PC-9 (cell line): Measurements from ENCODE around the gene NSD2. TPM values are rescaled to one million over a fixed set of nuclear protein-coding genes. Genes with fewer than 3 reads are reported as not detected.

Source experiments
- BruUV-seq: library from RNA; stranded (reverse); fragments of 400-500 nt; replicated peaks from 2 replicates; lab custom pipeline; 2021; lab: Mats Ljungman, UMichigan
- CTCF ChIA-PET: fragments of 300-600 bp; sonication (Branson Sonifier 250); formaldehyde crosslinking; loops from one replicate; lab custom pipeline; 2022; ENCODE audit warnings: antibody characterized with exemption; lab: Charles Lee
- POLR2A ChIA-PET: fragments of 300-600 bp; sonication (Branson Sonifier 250); formaldehyde crosslinking; loops from one replicate; lab custom pipeline; 2022; ENCODE audit warnings: antibody characterized with exemption; ENCODE audit not compliant: unreplicated experiment; lab: Charles Lee
- DNase-seq, 2 experiments: peaks; one replicate each; pipeline versions ENCODE4 v3.0.0 to v3.0.0-alpha.2; 2015 to 2022; ENCODE audit warnings: mixed read lengths in 1 of 2
- H2AFZ ChIP-seq: fragments of 200-600 bp; sonication (generic); 2 replicates; pipeline ENCODE4 v1.8.1; 2017; ENCODE audit warnings: antibody characterized with exemption
- H3F3A ChIP-seq: fragments of 200-600 bp; sonication (generic); 2 replicates; pipeline ENCODE4 v1.8.1; 2017; ENCODE audit warnings: antibody characterized with exemption, mild to moderate bottlenecking, low read depth; ENCODE audit not compliant: insufficient read depth
- H3K27ac ChIP-seq: fragments of 200-600 bp; sonication (generic); 2 replicates; pipeline ENCODE4 v1.6.1; 2016; ENCODE audit warnings: mixed run types
- H3K27me3 ChIP-seq: fragments of 200-600 bp; sonication (generic); 2 replicates; pipeline ENCODE4 v1.6.1; 2016; ENCODE audit warnings: low read depth, mixed run types; ENCODE audit not compliant: insufficient read depth
- H3K36me3 ChIP-seq: fragments of 200-600 bp; sonication (generic); 2 replicates; pipeline ENCODE4 v1.6.1; 2016; ENCODE audit warnings: low read depth, mixed run types
- H3K4me1 ChIP-seq: fragments of 200-600 bp; sonication (generic); replicated peaks from 2 replicates; pipeline ENCODE4 v1.6.1; 2016; ENCODE audit warnings: mixed run types; ENCODE audit not compliant: insufficient read depth
- H3K4me2 ChIP-seq: fragments of 200-600 bp; sonication (generic); 2 replicates; pipeline ENCODE4 v1.6.1; 2017; ENCODE audit warnings: mixed run types
- H3K4me3 ChIP-seq: fragments of 200-600 bp; sonication (generic); 2 replicates; pipeline ENCODE4 v1.6.1; 2016; ENCODE audit warnings: mixed run types
- H3K79me2 ChIP-seq: fragments of 200-600 bp; sonication (generic); 2 replicates; pipeline ENCODE4 v1.6.1; 2017; ENCODE audit warnings: low read depth, mixed run types
- H3K9me2 ChIP-seq: fragments of 200-600 bp; sonication (generic); 2 replicates; pipeline ENCODE4 v1.8.1; 2017; ENCODE audit warnings: mild to moderate bottlenecking; ENCODE audit not compliant: insufficient read depth
- H3K9me3 ChIP-seq: fragments of 200-600 bp; sonication (generic); 2 replicates; pipeline ENCODE4 v1.8.1; 2016; ENCODE audit warnings: low read depth; ENCODE audit not compliant: insufficient read depth
- H4K20me1 ChIP-seq: fragments of 200-600 bp; sonication (generic); 2 replicates; pipeline ENCODE4 v1.8.1; 2017; ENCODE audit not compliant: insufficient read depth
- EZH2 ChIP-seq: fragments of 200-600 bp; sonication (generic); IDR thresholded peaks from 2 replicates; pipeline ENCODE4 v1.8.0; 2017; ENCODE audit warnings: antibody characterized with exemption, low read depth
- intact Hi-C: fragments of 100-400 bp; cut with micrococcal nuclease; formaldehyde crosslinking; loops from one replicate; pipeline ENCODE4 v1.10.0; 2022; ENCODE audit not compliant: unreplicated experiment
- total RNA-seq: library from RNA; stranded (reverse); gene quantifications from 2 replicates; pipeline ENCODE4 v1.2.3, GENCODE V29; 2021
- TF ChIP-seq, protein P1 (sequence below): fragments of 200-600 bp; sonication (generic); conservative IDR thresholded peaks from 2 replicates; pipeline ENCODE4 v1.6.1; 2017; ENCODE audit warnings: mixed run types, antibody characterized with exemption, mild to moderate bottlenecking, moderate library complexity

Gene NSD2
- total RNA-seq, 1 experiment from 2014 or later = 176 TPM

DNA sequence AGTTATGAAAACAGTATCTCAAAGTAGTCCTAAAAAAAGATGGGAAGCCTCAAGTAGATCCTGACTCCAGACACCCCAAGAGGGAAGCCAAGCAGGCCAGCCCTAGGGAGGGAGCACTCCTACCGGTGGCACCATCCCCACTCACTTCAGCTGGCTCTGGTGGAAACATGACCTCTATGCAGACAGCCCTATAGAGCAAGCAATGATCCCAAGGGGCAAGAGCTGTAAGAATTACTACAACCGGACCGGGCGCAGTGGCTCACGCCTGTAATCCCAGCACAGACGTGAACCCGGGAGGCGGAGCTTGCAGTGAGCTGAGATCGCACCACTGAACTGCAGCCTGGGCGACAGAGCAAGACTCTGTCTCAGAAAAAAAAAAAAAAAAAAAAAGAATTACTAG, 20.9 kb upstream of the NSD2 start:
- BruUV-seq = no TSS peak
- Histone ChIP-seq H3K27me3 (no peaks in the 10 kb centered on the region), H3K9me2 (no peaks in the 10 kb centered on the region), H3K36me3 (no peaks in the 10 kb centered on the region), H3K27ac (no peak overlapping the region), H3K4me2 (no peak overlapping the region), H4K20me1 (peaks cover 32% of the 10 kb centered on the region), H3F3A (peaks cover 7% of the 10 kb centered on the region; the same call in 1 of the 2 replicates), H3K9me3 (no peaks in the 10 kb centered on the region), H3K4me1 (peaks cover 27% of the 10 kb centered on the region), H3K79me2 (peaks cover 57% of the 10 kb centered on the region), H2AFZ (no peak overlapping the region), H3K4me3 (no peak overlapping the region)
- POLR2A ChIA-PET = no interaction called here
- intact Hi-C loops = no loop called here
- CTCF ChIA-PET = no interaction called here
- no peak for TF ChIP-seq EZH2
- TF ChIP-seq, protein P1, sequence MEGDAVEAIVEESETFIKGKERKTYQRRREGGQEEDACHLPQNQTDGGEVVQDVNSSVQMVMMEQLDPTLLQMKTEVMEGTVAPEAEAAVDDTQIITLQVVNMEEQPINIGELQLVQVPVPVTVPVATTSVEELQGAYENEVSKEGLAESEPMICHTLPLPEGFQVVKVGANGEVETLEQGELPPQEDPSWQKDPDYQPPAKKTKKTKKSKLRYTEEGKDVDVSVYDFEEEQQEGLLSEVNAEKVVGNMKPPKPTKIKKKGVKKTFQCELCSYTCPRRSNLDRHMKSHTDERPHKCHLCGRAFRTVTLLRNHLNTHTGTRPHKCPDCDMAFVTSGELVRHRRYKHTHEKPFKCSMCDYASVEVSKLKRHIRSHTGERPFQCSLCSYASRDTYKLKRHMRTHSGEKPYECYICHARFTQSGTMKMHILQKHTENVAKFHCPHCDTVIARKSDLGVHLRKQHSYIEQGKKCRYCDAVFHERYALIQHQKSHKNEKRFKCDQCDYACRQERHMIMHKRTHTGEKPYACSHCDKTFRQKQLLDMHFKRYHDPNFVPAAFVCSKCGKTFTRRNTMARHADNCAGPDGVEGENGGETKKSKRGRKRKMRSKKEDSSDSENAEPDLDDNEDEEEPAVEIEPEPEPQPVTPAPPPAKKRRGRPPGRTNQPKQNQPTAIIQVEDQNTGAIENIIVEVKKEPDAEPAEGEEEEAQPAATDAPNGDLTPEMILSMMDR = no peak
- DNase-seq = no peak

- Histone ChIP-seq H3K9me3 (no peaks in the 10 kb centered on the region), H3K4me3 (no peak overlapping the region), H3F3A (peaks cover 7% of the 10 kb centered on the region; the same call in 1 of the 2 replicates), H3K36me3 (no peaks in the 10 kb centered on the region), H3K79me2 (peaks cover 60% of the 10 kb centered on the region), H3K9me2 (no peaks in the 10 kb centered on the region), H2AFZ (no peak overlapping the region), H4K20me1 (peaks cover 29% of the 10 kb centered on the region), H3K4me2 (no peak overlapping the region), H3K27me3 (no peaks in the 10 kb centered on the region), H3K27ac (no peak overlapping the region), H3K4me1 (peaks cover 27% of the 10 kb centered on the region)
- intact Hi-C loops = no loop called here
- no peak for DNase-seq
- no TSS peak for BruUV-seq
- POLR2A ChIA-PET = no interaction called here
- TF ChIP-seq, protein P1 = no peak
- TF ChIP-seq EZH2 = no peak
- CTCF ChIA-PET = interaction anchor here (0.5 kb wide), 1 partner anchor 951 kb away, joined by 10 read pairs; no protein-coding TSS in a partner anchor
Observed at GRCh38 chr4:1851160-1851559, 20.0 kb upstream of the NSD2 start.

DNA sequence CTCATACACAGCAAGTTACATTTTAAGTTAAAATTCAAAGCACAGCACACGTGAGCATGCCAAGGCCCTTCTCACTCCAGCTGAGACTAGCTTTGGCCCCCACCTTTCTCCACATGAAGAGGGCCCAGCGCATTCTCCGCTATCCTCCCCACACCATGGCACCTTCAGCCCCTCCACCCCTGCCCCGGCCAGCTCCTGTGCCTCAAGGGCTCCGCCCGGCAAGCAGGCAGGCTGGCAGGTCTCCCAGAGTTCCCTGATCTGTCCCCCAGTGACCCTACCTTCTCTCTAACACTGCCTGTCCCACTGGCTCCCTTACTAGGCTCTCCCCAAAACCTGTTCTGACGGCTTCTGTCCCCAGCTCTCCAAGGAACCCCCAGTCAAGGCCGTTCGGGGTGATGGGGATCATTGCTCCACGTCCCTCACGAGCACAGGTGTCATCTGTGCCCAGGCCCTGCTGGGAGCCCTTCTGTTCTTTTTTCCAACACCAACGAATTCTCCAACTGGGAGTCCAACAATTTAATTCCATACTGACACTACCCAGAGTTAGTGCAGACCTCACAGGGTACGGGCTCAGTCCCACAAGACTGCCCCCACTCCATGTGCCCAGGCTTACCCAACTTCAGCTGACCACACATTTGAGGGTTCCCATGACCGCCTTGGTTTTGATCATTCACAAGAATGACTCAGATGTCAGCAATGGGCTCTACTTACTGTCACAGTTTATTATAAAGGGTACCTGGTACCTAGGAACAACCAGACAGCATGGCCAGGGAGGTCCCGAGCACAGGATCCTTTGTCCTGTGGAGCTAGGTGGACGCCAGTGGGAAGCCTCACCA, 19.4 kb upstream of the NSD2 start:
- Histone ChIP-seq H3K4me2 (no peak overlapping the region), H3K36me3 (no peaks in the 10 kb centered on the region), H3K27me3 (no peaks in the 10 kb centered on the region), H3K9me2 (no peaks in the 10 kb centered on the region), H3F3A (peaks cover 7% of the 10 kb centered on the region; the same call in 1 of the 2 replicates), H3K4me3 (no peak overlapping the region), H3K79me2 (peaks cover 66% of the 10 kb centered on the region), H3K27ac (no peak overlapping the region), H2AFZ (no peak overlapping the region), H3K9me3 (no peaks in the 10 kb centered on the region), H3K4me1 (peaks cover 27% of the 10 kb centered on the region), H4K20me1 (peaks cover 29% of the 10 kb centered on the region)
- no peak for TF ChIP-seq EZH2
- TF ChIP-seq, protein P1 = no peak
- POLR2A ChIA-PET = no interaction called here
- intact Hi-C loops = no loop called here
- DNase-seq = no peak
- CTCF ChIA-PET = interaction anchor here (0.5 kb wide), 1 partner anchor 950 kb away, joined by 10 read pairs; no protein-coding TSS in a partner anchor
- no TSS peak for BruUV-seq
